Skin of body (tissue), 2 donors: ENCODE data around the gene KRTAP15-1. TPM values are rescaled to one million over a fixed set of nuclear protein-coding genes. Genes with fewer than 3 reads are reported as not detected.

Experiments used
- DNase-seq: peaks from one replicate; lab custom pipeline; 2025; lab: John Stamatoyannopoulos, UW
- total RNA-seq: library from RNA; depleted of rRNA; stranded (reverse); fragments of >200 nt; gene quantifications from one replicate; pipeline ENCODE4 v1.2.3, GENCODE V29; 2014

The KRTAP15-1 gene
- total RNA-seq: not detected

- DNase-seq: no peak
Measured at GRCh38 chr21:30439975-30440374, at the start of gene KRTAP15-1. Gene KRTAP15-1, plus strand, starts transcription at chr21:30440275. Its CDS starts 53 bp downstream, at chr21:30440328.

DNA sequence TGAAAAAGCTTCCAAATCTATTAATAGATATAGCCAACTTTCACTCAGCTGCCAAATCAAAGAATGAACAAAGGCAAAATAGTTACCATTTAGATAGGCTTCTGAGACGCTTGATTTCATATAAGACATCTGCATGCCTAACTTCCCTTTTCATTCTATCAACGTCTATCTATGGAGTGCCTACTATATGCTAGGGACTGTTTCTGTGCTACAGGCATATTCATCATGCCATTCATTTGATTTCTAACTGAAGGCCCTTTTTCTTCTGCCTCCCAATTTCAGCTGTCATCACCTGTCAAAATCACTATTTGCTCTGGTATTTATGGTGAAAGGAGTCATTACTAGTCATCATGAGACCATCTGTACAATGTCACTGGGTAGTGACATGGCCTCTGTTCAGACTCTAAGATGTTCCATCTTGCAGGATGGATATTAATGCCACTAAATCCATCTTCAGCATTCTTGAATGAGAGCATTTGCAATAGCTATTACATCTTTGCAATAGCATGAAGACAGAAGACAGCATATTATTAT lies 48.5 kb upstream of the KRTAP15-1 start:
- no peak for DNase-seq

GRCh38 chr21:30395731-30396130 lies 44.3 kb upstream of the KRTAP15-1 start, which contains the start of gene KRTAP13-1:
Gene KRTAP13-1, plus strand, starts transcription at chr21:30396031. Its CDS starts 56 bp downstream, at chr21:30396087.
- no peak for DNase-seq

GRCh38 chr21:30408782-30409494 lies 31.1 kb upstream of the KRTAP15-1 start:
- DNase-seq: no peak

GRCh38 chr21:30415993-30416392 lies 24.1 kb upstream of the KRTAP15-1 start:
- DNase-seq: no peak

DNA sequence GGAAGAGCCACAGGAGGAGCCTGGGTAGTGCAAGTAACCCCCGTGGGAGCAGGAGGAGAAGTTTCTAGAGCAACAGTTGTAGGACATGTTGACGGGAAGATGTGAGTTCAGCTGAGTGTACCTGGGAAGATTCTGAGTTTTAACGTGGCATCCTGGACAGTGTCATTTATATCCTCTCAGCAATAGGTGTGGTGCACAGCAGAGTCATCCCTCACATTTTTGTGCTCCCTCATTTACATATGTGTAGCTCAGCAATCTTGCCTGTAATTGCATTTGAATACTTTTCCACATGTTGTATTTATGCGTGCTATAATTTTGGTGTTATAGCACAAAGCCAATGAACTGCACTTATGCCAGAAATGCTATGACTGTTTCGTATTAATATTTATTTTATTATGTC lies 14.2 kb upstream of the KRTAP15-1 start, which contains the start of gene KRTAP13-3:
TSS of gene KRTAP13-3 (minus strand) at position 101 of the 400 bp plus-strand sequence. CDS start at position 87, 14 bp downstream.
- no peak for DNase-seq

- no peak for DNase-seq
Measured at GRCh38 chr21:30426731-30427130, 13.3 kb upstream of the KRTAP15-1 start.

- no peak for DNase-seq
Measured at GRCh38 chr21:30430170-30430655, 9.9 kb upstream of the KRTAP15-1 start, which contains the start of gene KRTAP13-4. Gene KRTAP13-4, plus strand, starts transcription at chr21:30430220. Its CDS starts 56 bp downstream, at chr21:30430276.

GRCh38 chr21:30434033-30434631 lies 5.9 kb upstream of the KRTAP15-1 start:
- no peak for DNase-seq

GRCh38 chr21:30437010-30437565 lies 3.0 kb upstream of the KRTAP15-1 start:
- DNase-seq: no peak

- no peak for DNase-seq
Measured at GRCh38 chr21:30443226-30443625, 3.2 kb downstream of the KRTAP15-1 start.

DNA sequence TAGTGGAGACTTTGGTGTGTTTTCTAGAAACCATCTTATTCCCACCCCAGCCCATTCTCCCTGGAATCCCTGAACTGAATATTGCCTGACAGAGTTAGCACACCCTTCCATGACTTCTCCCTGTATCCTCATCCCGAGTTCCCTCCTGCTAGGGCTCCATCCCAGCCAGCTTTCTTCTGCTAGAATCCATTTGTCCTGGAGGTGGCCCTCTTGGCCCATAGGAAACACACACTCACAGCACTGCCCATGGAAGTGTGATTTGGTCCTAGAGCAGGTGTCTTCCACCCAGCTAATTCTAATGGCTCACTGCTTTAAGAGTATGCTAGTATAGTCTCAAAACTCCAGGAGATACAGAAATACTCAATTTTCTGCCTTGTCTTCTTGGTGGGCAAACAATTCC lies 4.1 kb downstream of the KRTAP15-1 start:
- DNase-seq: no peak

- no peak for DNase-seq
Measured at GRCh38 chr21:30447056-30447455, 7.0 kb downstream of the KRTAP15-1 start.

GRCh38 chr21:30448514-30448913 lies 8.4 kb downstream of the KRTAP15-1 start:
- DNase-seq: no peak

GRCh38 chr21:30463713-30464112 lies 23.6 kb downstream of the KRTAP15-1 start:
- DNase-seq: no peak

DNA sequence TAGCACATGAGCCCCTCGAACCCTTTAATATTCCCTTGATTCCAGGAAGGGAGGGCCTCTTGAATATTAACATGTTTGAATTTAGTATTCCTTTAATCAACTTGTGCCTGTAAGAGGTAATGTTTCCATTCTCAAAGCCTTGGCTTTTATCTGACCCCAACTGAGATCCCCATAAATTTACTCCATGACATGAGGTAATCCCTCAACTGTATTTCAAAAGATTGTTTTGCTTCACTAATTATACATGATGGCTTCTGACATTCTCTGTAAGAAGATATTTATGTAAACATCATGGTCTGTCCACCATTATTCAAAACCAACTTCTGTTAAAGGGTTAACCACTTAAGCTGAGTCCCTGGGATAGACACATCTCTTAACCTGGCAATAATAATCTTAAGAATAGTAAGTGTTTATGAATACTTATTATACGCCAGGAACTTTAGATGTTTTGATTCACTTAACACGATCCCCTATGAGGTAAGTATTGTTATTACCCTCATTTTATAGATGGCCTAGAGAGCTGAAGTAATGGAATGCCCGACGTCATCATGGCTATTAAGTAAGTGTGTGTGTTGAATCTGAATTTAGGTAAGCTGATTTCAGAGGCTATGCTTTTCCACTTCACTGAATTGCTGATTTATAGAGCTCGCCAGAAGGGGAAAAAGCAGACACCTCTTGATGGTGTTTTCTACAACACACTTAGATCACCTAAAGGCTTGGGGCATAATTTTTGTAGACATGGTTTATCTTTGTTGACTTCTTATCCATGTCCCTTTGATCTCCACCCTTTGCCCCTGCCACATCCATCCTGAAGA lies 29.0 kb downstream of the KRTAP15-1 start:
- DNase-seq: no peak

GRCh38 chr21:30478004-30478403 lies 37.9 kb downstream of the KRTAP15-1 start:
- no peak for DNase-seq

DNA sequence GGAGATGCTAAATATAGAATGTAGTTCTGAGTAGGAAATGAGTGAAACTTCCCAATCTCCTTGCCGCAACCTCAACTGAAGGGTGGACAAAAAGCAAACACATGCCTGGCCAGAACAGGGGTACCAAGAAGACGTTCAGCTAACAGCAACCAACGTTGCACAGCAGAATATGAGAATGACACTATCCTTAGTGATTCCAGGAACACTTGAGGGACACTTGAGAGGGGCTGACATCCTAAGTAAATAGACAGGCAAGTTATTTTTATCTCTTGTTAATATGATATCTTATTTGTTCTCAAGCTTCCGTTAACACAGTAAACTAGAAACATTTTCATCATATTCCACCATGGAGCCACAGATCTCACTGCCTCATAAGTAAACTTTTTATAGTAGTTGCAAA lies 39.2 kb downstream of the KRTAP15-1 start:
- no peak for DNase-seq

DNA sequence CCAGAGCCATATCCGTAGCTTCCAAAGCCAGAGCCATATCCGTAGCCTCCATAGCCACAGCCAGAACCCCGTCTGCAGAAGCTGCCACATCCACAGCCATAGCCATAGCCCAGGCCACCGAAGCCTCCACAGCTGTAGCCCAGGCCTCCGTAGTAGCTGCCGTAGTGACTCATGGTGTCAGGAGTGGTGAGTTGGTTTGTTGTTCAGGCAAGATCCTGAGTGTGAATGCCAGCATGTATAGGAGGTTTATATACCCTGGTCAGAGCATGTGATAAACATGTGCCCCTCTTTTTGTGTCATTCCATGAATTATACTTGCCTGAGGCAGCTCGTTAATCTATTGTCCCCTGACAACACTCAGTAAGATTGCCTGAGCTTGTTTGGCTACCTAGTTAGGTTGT lies 40.1 kb downstream of the KRTAP15-1 start, which contains the start of gene KRTAP19-1:
TSS of gene KRTAP19-1 (minus strand) at position 223 of the 400 bp plus-strand sequence. CDS start at position 173, 50 bp downstream.
- no peak for DNase-seq

DNA sequence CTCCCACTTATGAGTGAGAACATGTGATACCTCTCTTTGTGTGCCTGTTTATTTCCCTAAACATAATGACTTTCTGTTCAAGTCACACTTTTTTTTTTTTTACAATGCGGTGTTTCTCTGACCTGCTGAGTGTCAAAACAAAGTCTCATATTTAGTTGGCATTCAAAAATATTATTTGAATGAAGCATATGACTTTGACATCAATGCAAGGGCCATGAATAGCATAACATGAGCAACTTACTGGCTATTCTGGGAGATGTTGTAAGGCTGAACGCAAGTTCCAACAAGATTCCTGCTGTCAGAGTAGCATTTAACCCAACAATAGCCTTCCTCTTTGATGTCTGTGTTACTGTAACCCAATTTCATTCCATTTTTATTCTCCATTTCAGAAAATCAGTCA lies 42.1 kb downstream of the KRTAP15-1 start:
- DNase-seq: no peak

DNA sequence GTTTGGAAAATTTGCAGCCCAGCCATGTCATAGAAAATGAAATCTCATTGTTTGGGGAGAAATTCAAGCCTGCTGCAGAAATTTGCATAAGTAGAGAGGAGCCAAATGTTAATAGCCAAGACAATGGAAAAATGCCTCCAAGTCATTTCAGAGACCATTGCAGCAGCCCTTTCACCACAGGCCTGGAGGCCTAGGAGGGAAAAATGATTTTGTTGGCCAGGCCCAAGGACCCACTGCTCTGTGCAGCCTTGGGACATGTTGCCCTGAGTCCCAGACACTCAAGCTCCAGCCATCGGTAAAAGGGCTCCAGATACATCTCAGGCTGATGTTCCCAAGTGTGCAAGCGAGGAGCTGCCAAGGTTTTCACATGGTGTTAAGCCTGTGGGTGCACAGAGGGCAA lies 46.1 kb downstream of the KRTAP15-1 start:
- no peak for DNase-seq
